Measurements from ENCODE around the gene PROKR1. TPM values are rescaled to one million over a fixed set of nuclear protein-coding genes. Genes with fewer than 3 reads are reported as not detected.
A peak's percentile ranks its signal among the peaks of the same experiment; 100 is the strongest.
"Not testable (repeated sequence)": the region's sequence is repeated elsewhere in the genome, so short reads cannot be mapped to it uniquely, and the experiment has no call there.

The PROKR1 gene
- polyA plus RNA-seq, 3 donors = 0.17 to 0.64 (median 0.37) TPM

DNA sequence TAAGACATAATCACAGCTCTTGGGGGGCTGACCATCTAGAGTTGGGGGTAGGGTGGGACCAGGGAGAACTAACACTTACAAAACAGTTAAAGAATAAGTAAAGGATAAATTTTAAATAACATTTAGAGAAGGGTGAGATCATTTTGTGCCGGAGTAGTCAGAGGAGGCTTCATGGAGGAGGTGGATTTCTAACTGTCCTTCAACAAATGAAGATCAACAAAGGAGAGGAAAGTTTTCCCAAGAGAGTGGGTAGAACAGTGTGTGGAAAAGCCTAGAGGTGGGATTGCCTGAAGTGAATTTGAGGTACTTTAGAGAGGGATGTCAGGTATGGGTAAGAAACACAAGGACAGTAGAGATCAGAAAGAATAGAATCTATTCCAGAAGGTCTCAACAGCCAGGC, 7.3 kb downstream of the PROKR1 start:
- no peak for DNase-seq (ENCODE audit: extremely low read depth in 1 of 11, low read depth in 9 of 11, low spot score in 4 of 11)

DNA sequence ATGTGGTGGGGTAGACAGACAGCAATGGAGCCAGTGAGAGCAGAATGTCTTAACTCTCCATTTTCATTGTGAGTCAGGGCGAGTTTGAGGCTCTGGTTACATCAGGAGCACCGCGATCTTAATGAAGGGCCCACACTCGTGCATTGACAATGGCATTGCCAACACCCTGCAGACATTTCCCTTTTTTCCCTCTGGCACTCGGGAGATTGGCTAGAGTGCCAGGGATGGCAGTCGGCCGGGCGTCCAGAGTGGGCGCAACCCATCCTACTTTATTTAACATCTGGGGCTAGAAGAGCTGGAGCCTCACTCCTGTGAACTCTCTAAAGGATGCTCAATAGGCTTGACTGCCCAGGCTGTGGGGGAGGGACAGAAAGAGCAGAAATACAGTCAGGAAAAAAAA, 9.7 kb downstream of the PROKR1 start:
- no peak for DNase-seq (ENCODE audit: extremely low read depth in 1 of 11, low read depth in 9 of 11, low spot score in 4 of 11)

DNA sequence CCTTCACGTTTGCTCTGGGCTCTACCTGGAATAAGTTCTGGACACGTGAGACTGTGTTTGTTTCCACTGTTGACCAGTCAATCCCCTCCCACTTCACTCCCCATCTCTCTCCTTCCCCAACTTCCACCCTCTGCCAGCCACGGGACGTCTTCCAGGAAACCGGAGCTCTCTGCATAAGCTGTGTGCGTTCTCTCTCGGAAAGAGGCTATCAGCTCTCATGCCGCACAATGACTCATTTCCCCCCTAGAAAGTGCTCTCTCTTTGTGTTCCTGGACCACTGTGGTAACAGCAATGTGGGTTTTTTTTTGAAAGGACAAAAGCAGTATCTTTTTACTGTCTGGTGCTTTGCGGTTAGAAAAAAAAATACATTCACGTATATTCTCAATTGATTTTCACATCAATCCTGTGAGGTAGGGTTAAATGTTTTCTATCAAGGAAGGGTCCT, 10.2 kb downstream of the PROKR1 start:
- no peak for DNase-seq (ENCODE audit: extremely low read depth in 1 of 11, low read depth in 9 of 11, low spot score in 4 of 11)

DNA sequence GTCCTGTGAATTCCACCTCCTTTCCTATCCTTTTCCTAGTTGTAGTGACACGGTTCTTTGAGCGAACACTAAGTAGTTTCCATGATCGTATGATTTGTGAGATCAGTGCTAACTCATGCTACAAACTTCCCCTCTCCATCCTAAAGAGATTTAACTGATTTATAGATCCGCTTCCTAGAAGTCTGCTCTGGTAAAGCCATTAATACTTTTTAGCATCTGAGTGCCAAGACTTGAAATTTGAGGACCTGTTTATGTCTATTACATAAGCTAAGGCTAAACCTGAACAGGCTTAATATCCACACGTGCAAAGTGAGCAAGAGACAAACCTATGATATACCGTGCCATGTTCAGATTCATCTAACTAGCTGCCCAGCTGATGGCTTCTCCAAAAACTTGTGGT, 14.9 kb downstream of the PROKR1 start:
- DNase-seq (ENCODE audit: extremely low read depth in 1 of 11, low read depth in 9 of 11, low spot score in 4 of 11) = no peak

DNA sequence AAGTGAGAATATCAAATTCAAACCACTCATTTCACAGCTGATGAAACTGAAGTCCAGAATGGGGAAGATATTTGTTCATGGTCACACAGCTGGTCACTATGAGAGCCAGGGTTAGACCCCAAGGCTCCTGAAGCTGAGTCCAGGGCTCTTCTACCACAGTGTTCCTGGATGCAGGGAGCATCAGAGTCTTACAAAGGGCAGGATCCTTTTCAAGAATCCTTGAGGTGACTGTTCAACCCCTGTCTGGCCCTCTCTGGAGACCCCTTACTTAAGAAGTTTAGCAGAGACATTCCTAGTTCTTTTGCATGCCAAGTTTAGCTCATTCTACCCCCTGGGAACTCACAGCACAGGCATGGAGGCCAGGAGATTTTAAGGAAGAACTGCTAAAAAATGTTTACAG, 15.7 kb downstream of the PROKR1 start:
- no peak for DNase-seq (ENCODE audit: extremely low read depth in 1 of 11, low read depth in 9 of 11, low spot score in 4 of 11)

DNA sequence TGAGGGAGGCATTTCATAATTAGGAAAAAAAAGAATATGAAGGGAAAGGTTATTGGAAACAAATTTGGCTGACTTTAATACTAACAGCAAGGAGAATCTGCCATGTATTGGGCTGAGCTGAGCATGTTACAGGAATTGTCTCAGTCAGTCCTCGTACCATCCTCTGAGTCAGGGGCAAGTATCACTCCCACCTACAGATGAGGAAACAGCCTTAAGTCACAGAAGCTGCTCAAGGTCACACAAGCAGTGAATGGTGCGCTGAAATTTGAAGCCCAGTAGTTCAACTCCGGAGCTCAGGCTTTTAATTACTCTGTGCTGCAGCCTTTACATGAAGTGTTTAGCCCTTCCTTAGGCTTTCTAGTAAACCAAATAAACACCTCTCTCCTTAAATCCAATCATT, 17.3 kb downstream of the PROKR1 start:
- DNase-seq (ENCODE audit: extremely low read depth in 1 of 11, low read depth in 9 of 11, low spot score in 4 of 11) = no peak

DNA sequence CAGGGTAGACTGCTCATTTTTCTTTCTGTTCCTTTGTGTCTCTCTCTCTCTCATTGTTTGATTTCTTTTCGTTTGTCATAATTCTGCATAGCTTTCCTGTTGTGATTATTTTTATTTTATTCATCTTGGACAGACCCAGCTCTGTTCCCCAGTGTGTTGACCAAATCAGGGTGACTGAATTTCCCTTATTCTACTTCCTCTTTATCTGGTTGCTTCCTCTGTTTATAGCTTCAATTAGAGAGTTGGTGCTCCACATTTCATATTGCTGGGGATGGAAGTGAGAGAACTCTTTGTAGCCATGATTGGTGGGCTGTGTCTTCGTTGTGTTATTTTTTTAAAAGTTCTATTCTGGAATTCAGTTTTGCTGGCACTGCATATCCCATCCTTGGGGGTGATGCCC, 19.1 kb downstream of the PROKR1 start:
- no peak for DNase-seq (ENCODE audit: extremely low read depth in 1 of 11, low read depth in 9 of 11, low spot score in 4 of 11)

DNA sequence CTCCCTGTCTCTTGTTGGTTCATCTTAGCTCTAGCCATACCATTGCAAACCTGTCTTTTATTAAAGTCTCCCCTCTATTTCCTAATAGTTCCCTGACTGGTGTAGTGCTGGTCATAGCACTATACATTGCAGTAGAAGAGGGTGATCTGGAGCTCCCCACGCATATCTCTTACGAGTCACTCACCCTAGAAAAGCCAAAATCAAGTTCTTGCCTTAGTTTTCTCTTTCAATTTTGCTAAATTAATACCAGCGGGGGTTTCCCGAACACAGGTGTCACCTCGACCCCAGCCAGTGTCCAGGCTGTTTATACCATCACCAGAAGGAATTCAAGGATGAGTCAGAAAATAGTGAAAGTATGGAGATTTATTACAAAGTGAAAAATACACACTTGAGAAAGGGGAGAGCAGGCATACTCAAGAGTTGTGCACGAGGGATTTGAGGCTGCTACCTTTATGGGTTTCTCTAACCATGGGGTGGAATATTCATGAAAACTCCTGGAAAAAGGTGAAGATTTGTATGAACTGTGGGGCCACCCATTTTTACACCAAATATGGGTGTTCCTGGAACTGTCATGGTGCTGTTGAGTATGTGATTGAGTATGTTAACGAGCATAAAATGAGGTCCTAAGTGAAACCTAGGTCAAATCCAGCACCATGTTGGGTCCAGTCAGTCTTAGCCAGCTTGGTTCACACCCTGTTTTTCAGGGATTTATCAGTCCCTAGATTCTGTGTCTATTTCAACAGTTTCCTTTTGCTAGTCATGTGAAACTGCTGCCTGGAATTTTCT, 20.2 kb downstream of the PROKR1 start:
- no peak for DNase-seq (ENCODE audit: extremely low read depth in 1 of 11, low read depth in 9 of 11, low spot score in 4 of 11)

DNA sequence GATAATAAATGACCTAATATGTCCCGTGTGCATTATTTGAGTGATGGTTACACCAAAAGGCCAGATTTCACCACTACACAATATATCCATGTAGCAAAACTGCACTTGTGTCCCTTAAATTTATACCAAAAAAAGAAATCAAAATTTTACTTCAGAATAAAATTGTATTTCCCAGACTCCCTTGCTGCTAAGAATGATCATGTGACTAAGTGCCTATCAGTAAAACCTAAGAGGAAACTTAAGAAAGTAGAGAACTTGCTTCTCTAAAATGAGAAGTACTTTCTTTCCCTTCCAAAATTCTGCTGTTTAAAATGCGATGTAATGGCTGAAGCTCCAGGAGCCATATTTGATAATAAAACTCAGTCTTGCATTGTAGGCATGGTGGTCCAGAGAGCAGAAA, 24.0 kb downstream of the PROKR1 start:
- no peak for DNase-seq (ENCODE audit: extremely low read depth in 1 of 11, low read depth in 9 of 11, low spot score in 4 of 11)

DNA sequence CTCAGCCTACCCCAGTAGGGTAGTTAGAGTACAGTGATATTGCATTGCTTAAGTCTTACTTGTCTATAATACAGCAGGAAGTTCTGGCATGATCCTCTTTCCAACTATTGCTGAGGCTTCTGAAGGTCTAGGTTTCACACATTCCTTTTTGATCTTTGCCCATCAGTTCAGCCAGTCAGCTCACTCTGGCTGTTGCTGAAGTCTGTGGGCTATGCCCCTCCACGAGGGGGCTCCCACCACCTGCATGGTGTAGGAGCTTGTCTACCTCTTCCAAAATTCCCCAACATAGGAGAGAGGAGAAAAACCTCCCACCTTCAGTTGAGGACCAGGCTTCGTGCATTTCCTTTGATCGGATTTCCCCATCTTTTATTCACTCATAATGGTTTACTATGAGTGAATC, 26.3 kb downstream of the PROKR1 start:
- no peak for DNase-seq (ENCODE audit: extremely low read depth in 1 of 11, low read depth in 9 of 11, low spot score in 4 of 11)

DNA sequence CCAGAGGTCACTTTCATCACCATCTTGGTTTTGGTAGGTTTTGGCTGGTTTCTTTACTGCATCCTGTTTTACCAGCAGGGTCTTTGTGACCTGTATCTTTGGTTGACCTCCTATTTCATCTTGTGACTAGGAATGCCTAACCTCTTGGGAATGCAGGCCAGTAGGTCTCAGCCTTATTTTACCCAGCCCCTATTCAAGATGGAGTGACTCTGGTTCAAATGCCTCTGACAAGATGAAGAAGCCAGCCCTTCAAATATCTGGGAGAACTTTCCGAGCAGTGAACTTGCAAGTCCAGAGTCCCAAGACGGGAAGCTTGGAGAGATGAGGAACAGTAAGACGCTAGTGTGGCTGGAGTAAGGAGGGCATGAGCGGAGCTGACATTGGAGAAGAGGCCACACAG, 28.6 kb downstream of the PROKR1 start:
- DNase-seq (ENCODE audit: extremely low read depth in 1 of 11, low read depth in 9 of 11, low spot score in 4 of 11) = no peak

DNA sequence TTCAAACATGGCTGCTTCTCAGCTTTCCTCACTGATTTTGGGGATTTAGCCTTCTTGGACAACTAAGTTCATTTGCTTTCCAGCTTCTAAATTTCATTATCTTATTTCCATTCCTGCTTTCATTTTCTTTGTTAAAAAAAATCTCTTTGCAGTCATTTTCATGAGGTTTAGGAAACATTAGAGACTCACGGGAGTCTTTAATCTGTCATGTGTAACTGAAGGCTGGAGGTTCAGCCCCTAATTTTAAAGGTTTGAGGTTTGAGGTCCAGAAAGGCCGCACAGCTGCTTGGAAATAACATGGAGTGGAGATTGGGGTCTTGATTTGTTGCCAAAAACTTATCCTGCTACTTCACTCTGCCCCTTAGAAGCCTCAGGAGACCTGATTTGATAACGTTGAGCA, 30.3 kb downstream of the PROKR1 start:
- DNase-seq (ENCODE audit: extremely low read depth in 1 of 11, low read depth in 9 of 11, low spot score in 4 of 11) = peak in 2 of 11 donors; percentile 18 to 20

DNA sequence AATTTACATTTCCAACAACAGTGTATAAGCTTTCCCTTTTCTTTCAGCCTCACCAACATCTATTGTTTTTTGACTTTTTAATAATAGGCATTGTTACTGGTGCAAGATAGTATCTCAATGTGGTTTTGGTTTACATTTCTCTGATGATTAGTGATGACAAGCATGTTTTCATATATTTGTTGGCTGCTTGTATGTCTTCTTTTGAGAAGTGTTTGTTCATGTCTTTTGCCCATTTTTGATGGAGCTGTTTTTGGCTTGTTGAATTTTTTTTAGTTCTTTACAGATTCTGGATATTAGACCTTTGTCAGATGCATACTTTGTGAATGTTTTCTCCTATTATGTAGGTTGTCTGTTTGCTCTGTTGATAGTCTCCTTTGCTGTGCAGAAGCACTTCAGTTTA, 32.1 kb downstream of the PROKR1 start:
- DNase-seq (ENCODE audit: extremely low read depth in 1 of 11, low read depth in 9 of 11, low spot score in 4 of 11) = no peak

DNA sequence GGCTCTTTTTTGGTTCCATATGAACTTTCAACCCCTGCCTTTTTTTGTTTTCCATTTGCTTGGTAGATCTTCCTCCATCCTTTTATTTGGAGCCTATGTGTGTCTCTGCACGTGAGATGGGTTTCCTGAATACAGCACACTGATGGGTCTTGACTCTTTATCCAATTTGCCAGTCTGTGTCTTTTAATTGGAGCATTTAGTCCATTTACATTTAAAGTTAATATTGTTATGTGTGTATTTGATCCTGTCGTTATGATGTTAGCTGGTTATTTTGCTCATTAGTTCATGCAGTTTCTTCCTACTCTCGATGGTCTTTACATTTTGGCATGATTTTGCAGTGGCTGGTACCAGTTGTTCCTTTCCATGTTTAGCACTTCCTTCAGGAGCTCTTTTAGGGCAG, 34.5 kb downstream of the PROKR1 start:
- DNase-seq (ENCODE audit: extremely low read depth in 1 of 11, low read depth in 9 of 11, low spot score in 4 of 11) = not testable (repeated sequence)

DNA sequence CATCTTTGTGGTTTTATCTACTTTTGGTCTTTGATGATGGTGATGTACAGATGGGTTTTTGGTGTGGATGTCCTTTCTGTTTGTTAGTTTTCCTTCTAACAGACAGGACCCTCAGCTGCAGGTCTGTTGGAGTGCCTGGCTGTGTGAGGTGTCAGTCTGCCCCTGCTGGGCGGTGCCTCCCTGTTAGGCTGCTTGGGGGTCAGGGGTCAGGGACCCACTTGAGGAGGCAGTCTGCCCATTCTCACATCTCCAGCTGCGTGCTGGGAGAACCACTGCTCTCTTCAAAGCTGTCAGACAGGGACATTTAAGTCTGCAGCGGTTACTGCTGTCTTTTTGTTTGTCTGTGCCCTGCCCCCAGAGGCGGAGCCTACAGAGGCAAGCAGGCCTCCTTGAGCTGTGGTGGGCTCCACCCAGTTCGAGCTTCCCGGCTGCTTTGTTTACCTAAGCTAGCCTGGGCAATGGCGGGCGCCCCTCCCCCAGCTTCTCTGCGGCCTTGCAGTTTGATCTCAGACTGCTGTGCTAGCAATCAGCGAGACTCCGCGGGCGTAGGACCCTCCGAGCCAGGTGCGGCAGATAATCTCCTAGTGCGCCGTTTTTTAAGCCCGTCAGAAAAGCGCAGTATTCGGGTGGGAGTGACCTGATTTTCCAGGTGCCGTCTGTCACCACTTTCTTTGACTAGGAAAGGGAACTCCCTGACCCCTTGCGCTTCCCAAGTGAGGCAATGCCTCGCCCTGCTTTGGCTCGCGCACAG, 36.0 kb downstream of the PROKR1 start:
- DNase-seq (ENCODE audit: extremely low read depth in 1 of 11, low read depth in 9 of 11, low spot score in 4 of 11) = not testable (repeated sequence)

DNA sequence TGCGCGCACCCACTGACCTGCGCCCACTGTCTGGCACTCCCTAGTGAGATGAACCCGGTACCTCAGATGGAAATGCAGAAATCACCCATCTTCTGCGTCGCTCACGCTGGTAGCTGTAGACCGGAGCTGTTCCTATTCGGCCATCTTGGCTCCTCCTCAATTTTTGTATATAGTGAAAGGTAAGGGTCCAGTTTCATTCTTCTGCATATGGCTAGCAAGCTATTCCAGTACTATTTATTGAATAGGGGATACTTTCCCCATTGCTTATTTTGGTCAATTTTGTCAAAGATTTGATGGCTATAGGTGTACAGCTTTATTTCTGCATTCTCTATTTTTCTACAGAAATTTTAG, 36.5 kb downstream of the PROKR1 start:
- DNase-seq (ENCODE audit: extremely low read depth in 1 of 11, low read depth in 9 of 11, low spot score in 4 of 11) = not testable (repeated sequence)

DNA sequence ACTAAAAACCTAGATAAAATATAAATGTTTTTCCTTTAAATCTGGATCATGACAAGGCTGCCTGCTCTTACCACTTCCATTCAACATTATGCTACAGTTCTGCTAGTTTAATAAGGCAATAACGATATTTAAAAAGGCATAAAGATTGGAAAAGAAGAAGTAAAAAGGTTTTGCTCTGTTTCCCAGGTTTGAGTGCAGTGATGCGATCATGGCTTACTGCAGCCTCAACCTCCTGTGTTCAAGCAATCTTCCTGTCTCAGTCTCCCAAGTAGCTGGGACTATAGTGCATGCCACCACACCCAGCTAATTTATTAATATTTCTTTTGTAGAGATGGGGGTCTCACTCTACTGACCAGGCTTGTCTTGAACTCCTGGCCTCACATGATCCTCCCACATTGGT, 40.8 kb downstream of the PROKR1 start:
- DNase-seq (ENCODE audit: extremely low read depth in 1 of 11, low read depth in 9 of 11, low spot score in 4 of 11) = no peak

DNA sequence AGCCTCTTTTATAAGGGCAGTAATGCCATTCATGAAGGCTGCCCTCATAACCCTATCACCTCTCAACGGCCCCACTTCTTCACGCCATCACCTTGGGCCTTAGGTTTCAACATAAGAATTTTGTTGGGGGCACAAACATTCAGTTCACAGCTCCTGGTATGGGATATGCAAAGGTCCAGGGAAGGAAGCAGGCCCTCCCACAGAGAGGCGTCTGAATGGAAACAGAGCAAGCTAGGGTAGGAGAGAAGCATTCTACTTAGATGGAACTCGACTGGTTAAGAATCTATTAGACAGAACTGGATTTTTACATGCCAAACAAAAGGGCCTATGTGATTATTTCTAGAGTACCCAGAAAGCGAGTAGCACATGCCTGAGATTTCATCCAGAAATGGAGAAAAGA, 42.8 kb downstream of the PROKR1 start:
- DNase-seq (ENCODE audit: extremely low read depth in 1 of 11, low read depth in 9 of 11, low spot score in 4 of 11) = no peak

DNA sequence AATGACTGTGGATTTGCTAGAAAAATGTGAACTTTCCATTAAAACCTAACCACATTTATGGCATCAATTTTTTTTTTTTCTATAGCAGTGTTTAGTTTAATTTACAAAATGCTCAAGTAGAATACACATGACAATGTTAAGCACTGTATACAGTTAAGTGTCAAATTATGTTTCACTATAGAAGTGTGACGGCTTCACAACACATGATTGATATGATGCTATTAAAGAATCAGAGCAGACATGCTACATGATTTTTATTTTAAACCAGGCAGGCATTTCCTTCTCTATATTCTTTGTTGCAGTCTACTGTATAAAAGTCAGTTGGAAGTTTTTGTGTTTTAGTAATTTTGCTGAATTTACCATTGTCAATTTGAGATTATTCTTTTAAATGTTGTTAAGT, 43.6 kb downstream of the PROKR1 start:
- DNase-seq (ENCODE audit: extremely low read depth in 1 of 11, low read depth in 9 of 11, low spot score in 4 of 11) = no peak

DNA sequence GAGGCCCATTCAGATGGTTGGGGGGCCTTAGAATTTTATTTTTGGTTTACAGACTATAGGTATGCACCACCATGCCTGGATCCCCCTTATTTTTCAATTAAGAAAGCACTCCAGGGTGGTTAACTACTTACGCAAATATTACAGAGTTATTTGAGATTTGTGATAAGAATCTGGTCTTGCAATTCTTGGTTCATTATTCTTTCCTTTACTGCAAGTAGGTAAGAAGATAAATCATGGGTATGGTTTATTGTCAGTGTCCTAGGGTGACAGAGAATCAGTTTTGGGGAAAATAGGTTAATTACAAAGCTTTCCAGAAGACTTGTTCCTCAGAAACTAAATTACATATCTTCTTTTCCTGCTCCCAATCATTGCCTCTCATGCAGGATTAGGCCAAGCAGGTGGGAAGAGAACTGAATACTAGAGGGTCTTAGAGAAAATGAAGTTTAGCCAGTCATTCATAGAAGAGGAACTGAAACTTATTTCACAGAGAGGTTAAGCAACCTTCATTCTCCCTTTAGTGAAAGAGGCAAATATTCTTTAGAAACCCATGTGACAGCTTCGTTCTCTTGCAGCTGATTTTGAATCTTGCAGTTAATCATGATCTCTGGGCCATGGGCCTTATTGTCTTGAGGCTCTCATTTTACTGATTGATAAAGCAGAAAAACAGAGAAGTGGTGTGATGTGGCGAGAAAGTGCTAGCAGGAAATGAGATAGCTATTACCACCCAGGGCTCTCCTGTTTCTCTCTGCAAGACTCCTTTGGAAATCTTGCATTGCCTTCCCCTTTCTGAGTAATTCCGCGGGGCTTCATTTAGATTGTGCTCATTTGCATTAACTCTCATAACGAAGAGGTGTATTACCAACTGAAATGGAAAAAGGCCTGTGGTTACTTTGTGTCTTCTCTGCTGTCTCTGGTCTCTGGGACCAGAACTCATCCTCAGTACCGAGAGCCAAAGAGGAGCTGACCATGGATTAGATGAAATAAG, 46.5 kb downstream of the PROKR1 start:
- DNase-seq (ENCODE audit: extremely low read depth in 1 of 11, low read depth in 9 of 11, low spot score in 4 of 11) = no peak

Data from renal cortex interstitium (tissue), 11 donors.